Tibial nerve (tissue), 4 donors: ENCODE data around the gene IVD.

Experiments used
- EP300 ChIP-seq, 2 donors: sonication (generic); formaldehyde crosslinking; IDR thresholded peaks; one replicate each; pipeline ENCODE4 v1.6.1; 2017; ENCODE audit warnings: antibody characterized with exemption in 2 of 2, mild to moderate bottlenecking in 1 of 2
- TF ChIP-seq, protein P1 (sequence below), 5 experiments: fragments of 200-600 bp in 3 of 5; fragments of 450-650 bp in 2 of 5; sonication (generic) in 3 of 5; IDR thresholded peaks; one replicate each; pipeline ENCODE4 v1.5.1; 2016 to 2019; ENCODE audit warnings: antibody characterized with exemption in 5 of 5, mild to moderate bottlenecking in 3 of 5, moderate library complexity in 2 of 5

DNA sequence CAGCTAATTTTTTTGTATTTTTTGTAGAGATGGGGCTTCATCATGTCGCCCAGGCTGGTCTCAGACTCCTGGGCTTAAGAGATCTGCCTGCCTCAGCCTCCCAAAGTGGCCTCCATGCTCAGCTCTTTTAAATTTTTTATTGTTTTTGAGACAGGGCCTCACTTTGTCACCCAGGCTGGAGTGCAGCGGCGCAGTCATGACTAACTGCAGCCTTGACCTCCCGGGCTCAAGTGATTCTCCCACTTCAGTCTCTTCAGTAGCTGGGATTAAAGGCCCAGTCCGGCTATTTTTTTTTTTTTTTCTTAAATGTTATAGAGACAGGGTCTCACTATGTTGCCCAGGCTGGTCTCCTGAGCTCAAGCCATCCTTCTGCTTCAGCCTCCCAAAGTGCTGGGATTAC lies 20.1 kb downstream of the IVD start:
- TF ChIP-seq, protein P1, sequence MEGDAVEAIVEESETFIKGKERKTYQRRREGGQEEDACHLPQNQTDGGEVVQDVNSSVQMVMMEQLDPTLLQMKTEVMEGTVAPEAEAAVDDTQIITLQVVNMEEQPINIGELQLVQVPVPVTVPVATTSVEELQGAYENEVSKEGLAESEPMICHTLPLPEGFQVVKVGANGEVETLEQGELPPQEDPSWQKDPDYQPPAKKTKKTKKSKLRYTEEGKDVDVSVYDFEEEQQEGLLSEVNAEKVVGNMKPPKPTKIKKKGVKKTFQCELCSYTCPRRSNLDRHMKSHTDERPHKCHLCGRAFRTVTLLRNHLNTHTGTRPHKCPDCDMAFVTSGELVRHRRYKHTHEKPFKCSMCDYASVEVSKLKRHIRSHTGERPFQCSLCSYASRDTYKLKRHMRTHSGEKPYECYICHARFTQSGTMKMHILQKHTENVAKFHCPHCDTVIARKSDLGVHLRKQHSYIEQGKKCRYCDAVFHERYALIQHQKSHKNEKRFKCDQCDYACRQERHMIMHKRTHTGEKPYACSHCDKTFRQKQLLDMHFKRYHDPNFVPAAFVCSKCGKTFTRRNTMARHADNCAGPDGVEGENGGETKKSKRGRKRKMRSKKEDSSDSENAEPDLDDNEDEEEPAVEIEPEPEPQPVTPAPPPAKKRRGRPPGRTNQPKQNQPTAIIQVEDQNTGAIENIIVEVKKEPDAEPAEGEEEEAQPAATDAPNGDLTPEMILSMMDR (IDR thresholded peaks at IDR 0.05), result no peak
- no peak for TF ChIP-seq EP300 (IDR thresholded peaks at IDR 0.05)
